ENCODE measurements around the gene BTBD16.

DNA sequence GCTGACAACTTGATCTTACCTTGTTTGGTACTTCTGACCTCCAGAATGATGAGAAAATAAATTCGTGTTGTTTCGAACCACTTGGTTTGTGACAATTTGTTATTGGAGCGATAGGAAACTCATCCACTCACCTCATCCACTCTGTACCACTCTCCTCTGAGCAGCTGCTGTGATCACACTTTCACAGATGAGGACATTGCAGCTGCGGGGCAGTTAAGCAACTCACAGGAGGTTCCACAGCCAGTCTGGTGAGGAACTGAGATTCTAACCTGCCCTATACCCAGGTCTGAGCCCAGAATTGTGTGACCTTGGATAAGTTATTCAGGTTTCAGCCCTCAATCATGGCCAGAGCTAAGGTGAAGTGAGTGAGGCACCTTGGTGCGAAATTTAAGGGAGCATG is 35.2 kb downstream of the BTBD16 start:
- TF ChIP-seq POLR2A (IDR thresholded peaks at IDR 0.05; ENCODE audit: low read depth, low read length), result no peak
- no peak for TF ChIP-seq POLR2AphosphoS5 (IDR thresholded peaks at IDR 0.05; ENCODE audit: low read depth, low read length)

Measured in GM12892 (cell line).